NOMO-1 treated with dmso at 0.1 percent for 144 hours (cell line): Measurements from ENCODE around the gene GLRA1.

Experiments used
- DNase-seq: peaks from one replicate; lab custom pipeline; 2025; ENCODE audit not compliant: unreplicated experiment; lab: John Stamatoyannopoulos, UW

Gene GLRA1

DNA sequence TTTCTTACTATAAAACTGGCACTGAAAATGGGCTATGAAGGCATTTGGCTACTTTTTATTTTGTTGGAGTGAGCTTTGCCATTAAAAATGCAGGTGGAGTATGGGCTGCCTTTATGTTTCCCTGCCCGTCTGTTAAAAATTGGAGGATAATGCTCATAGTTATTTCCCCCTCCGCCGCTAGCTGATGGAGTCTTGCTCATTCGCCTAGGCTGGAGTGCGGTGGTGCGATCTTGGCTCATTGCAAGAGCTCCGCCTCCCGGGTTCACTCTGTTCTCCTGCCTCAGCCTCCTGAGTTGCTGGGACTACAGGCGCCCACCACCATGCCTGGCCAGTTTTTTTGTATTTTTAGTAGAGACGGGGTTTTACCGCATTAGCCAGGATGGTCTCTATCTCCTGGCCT, 144.3 kb downstream of the GLRA1 start:
- DNase-seq = no peak

DNA sequence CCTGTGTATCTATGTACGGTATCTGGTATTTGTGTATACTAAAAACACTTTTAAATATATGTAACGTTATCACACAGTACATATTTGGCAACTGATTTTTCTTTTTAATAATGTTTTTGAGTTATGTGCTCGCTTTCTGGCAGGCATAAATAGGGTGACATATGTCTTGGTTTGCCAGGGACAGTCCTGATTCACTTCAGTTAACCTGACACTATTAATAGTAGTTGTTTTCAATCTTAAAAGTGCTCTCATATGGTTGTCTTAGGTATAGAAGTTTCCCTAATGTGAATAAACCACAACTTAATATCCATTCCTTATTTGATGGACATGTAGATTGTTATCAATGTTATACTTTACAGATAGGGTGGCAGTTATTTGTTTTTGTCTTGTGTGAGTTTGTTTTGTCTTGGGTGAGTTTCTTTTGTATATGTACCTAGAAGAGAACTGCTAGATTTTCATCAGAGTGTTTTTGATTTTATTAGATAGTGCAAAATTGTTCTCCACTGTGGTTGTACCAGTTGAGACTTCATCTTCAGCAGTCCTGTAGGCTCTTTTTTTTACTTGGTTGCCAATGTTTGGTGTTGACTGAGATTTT, 145.0 kb downstream of the GLRA1 start:
- DNase-seq = no peak

DNA sequence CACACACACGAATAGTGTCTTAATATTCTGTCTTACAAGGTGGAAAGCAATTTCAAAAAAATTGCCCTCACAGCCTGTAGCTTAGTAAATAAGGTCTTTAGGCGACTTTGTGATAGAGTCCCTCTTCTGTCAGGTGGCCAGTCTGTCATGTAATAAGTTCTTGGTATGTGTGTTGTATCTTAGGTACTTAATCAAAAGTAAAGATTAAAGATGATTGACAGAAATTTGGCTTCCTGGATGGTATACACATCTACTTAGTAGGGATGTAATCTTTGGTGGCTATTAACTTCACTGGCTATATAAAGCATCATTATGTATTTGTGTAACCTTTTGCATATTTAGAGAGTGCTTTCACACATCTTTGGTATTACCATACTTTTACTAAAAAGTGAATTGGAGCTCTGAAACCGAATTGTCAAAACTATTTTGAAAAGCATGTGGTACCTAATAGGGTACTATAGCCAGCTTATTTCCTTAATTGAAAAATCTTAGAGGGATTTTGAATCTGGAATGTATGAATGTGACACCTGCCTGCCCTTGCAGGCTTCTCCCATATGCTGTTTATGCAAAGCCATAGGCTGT, 149.5 kb downstream of the GLRA1 start:
- DNase-seq = no peak

DNA sequence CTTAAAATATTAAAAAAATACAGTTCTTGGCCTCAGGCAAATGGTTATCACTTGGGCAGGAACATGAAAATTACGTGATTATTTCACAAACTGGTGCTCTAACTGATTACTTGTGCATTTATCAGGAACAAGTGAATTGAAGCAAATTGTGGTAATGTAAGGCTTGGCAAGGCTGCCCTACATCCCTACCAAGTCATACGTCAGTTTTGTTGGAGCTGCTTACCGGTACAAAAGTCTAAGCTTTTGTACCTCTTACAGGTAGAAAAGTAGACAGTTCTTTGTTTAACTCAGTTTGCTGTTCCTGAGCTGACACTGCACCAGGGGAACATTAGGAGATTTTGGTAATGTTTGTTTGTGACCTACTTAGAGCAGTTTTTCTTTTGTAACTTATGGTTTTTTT, 150.7 kb downstream of the GLRA1 start:
- no peak for DNase-seq

DNA sequence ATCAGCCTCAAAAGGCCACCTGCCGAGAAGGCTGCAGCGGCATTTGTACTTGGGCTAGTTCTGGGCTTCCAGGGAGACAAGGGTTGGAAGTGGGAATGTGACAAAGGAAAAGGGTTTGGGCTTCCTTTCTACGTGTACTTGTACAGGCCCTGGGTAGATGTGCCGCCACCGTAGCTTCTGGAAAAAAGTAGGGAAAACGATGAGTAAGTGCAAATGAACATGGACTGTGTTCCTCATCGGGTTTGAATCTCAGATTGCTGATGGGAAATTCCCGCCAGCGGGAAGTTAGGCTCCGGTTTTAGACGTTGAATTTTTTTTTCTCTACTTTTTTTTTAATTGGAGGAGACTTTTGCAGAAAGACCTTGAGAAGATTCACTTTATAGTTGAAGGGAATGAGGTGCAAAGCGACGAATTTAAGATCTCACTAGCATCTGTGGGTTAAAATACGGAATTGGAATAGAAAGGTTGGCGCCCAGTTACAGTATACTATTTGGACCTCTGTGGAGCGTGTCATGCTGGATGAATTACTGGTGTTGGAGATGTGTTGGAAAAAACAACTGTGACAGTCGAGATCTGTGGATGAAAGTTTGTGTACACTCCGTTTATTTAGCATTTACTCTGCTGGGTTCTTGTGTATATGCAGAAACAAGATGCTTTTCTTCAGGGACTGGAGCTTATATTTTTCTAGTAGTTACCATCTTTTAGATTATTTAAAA, 151.6 kb downstream of the GLRA1 start:
- DNase-seq = no peak
